ENCODE data around the gene LMAN1L.
A peak's percentile ranks its signal among the peaks of the same experiment; 100 is the strongest.

Gene LMAN1L

DNA sequence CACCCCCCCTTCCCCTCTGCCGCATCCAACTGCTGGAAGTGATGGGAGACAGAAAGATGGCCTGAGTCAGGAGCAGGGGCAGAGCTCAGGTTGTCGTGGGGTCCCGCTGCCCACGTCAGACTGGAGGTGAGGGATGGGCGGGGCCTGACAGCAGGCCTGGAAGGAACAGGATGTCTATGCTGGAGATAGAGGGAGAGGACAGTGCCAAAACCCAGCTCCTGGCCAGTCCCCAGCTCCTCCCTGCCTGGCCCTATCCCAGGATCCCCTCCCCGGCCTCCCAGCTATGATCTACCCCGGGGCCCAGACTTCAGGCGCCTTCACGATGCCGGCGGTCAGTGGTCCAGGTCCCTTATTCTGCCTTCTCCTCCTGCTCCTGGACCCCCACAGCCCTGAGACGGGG, at the start of gene LMAN1L:
TSS of gene LMAN1L (plus strand) at position 303 of the 400 bp plus-strand sequence. CDS start at position 323, 20 bp downstream.
- no peak for DNase-seq

DNA sequence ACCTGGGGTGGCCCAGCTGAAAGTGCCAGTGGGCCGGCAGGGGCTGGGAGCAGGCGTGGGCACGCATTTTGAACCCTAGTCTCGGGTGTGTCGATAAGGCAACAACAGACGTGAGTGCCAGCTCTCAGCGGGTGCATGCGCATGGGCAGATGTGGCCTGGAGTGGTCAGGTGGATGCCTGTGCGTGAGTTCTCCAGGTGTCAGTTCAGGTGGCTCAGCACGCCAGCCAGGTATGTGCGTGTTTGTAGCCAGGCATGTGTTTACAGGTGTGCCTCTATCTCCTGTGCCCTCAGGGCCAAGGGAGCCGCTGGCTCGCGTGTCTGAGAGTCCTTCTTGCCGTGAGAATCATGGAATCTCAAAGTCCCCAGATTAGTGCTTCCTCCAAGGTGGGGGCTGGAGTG, 49.2 kb upstream of the LMAN1L start:
- DNase-seq = no peak

DNA sequence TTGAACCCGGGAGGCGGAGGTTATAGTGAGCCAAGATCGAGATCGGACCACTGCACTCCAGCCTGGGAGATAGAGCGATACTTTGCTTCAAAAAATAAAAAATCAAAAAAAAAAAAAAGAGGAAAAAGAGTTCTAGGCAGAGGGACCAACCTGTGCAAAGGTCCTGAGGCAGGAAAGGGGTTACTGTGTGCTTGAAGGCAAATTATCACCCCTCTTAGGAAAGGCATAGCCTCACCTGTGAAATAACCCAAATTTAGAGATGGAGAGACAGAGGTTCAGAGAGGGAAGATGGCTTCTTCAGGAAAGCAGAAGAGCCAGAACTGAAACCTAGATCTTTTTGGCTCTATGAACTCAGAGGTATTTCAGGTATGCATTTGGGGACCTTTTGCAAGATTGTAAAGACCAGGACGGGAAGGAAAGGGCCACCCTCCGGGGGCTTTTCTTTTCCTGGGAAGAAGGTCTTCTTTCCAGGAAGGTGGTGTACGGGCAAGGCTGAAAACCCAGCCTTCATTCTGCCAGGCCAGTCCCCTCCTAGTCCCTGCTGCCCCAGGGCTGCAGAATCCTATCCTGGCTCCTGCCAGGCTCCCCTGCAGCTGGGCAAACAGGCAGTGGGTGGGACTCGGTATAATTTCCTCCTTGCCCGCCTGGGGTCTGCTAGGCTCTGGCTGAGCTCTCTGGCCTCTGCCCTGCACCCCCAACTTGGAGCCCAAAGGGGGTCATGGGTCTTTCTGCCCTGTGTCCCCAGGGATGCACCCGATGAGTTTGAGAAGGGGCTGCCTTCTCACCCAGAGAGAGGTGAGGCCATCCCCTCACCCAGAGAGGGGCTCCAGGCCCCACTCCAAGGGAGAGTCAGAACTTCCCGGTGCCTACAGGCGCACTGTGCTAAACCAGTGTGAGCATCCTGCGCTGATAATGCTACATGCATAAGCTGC, 45.2 kb upstream of the LMAN1L start:
- DNase-seq = no peak

DNA sequence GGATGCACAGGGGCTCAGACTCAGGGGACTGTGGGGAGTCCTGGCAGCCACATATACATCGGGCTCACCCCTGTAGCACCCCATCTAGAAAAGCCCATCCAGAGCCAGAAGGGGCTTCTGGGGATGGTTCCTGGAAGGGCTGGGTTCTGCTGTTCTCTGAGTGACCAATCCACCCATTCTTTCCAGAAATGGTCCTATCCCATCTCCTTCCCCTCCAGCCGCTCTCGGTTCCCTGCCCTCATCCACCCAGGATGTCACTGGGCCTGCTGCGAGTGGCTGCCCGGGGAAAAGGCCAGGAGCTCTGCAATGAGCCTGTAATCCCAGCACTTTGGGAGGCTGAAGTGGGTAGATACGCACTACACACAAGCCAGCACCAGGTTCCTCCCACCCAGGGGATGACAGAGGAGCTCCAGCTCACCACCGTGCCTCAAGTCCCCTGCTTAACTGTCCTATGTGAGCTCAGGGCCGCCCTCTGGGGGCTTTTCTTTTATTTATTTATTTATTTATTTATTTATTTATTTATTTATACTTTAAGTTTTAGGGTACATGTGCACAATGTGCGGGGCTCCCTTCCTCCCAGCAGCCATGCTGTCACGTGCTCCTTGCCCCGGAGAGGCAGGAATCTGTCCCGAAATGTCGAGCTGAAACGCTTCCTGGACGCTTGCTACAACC, 44.4 kb upstream of the LMAN1L start:
- no peak for DNase-seq

DNA sequence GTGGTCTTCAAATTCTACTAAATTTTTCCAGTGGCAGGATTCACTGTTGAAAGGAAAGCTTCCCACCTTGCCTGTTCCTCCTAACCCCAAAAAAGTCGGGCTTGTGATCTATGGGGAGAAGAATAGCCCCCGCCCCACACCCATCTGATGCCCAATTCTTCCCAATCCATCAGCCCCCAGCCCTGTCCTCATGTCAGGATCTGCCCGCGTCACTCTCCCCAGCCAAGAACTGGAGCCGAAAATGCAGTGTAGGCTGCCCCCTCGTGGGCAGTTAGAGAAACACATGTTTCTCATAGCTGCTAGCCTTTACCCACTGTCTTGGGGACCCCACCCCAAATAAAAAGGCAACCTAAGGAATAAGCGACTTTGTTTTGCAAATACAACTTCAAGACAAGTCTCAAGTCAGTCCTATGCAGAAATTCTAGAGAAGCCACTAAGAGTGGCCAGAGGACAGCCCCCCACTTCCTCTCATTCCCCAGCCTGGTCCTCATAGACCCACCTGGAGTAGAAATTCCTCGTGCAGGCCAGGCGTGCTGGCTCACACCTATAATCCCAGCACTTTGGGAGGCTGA, 43.8 kb upstream of the LMAN1L start:
- DNase-seq = peak; percentile 42

DNA sequence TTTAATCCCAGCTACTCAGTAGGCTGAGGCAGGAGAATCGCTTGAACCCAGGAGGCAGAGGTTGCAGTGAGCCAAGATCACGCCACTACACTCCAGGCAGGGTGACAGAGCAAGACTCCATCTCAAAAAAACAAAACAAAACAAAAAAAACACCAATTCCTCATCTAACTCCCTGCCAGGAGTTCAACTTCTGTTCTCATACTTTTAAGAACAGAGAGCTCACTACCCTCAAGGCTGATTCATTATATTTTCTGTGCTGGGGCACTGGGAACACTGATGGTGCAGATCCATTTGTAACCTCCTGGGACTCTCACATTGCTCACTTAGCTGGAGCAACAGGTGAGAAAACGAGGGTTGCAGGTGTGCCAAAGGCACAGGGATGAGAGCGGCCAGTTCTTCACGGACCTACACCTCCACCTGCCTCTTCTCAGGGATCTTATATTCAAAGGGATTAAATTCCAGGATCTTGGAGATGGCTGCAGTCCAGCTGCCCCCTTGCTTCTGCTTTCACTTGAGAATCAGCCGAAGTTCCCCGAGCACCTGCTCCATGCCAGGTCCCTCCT, 43.1 kb upstream of the LMAN1L start:
- no peak for DNase-seq

DNA sequence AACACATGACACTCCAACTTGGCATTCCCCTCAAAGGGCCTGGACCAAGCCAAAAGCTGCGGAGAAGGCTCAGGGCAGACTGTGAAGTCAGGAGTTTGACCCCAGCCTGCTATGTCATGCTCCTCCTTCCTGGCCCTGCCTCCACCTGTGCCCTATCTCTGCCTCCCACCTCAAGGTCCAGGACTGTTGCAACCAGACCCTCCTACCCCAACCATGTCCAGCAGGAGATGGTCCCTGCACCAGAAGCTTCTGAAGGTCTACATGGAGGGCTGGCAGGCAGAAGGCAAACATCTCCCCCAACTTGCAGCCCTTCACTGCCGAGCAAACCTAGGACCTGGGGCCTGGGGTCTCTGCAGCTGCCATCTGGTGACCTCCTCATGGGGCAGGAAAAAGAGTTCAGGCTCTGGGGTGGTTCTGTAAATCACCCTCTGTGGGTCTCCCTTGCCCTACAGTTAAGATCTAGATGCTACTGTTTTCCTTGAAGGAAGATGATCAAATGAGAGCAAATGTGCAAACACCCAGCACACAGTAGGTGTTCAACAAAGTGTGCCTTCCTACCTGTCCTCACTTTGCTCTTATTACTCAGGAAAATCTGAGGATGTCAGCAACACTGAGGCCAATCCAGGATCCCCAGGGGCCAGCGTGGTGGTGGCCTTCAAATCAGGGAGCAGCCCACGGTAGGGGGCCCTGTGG, 42.3 kb upstream of the LMAN1L start:
- DNase-seq = no peak

DNA sequence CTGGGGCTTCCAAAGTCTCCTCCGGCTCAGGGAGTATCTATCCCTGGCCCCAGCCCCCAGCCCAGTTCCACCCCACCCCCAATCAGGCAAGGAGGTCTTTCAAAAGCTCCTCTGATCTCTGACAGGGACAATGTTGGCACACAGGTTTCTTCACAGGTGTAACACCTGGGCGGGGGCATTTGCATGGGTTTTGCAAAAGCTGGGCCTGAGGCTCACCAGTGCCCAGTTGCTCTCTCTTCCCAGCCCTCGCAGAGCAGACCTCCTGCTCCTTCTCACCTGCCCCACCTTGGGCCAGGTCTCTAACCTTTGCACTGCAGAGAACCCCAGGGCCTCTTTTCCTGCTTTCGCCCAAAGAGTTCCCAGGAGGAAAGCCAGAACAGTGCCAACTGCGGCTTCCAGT, 39.3 kb upstream of the LMAN1L start:
- DNase-seq = no peak

DNA sequence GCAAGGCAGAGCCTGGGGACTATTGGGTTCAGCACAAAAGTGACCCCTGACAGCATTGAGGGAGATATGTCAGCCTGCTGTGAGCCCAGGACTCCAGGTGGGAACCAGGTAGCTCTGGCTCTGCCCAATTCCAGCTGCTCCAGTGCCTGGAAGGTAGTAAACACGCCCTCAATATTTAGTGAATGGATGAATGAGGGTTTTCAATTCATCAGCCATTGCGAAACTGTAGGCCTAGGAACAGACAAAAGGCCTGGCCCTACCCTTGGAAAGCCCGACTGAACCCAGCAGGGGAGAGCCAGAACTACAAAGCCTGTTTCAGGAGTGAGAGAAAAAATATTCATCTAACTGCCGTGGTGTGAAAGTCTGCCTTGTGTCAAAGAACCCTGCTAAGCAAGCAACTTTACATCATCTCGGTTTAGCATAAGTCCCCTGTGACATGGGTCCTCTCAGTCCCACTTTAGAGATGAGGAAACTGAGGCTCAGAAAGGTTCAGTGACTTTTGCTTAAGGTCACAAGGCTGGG, 38.8 kb upstream of the LMAN1L start:
- no peak for DNase-seq

DNA sequence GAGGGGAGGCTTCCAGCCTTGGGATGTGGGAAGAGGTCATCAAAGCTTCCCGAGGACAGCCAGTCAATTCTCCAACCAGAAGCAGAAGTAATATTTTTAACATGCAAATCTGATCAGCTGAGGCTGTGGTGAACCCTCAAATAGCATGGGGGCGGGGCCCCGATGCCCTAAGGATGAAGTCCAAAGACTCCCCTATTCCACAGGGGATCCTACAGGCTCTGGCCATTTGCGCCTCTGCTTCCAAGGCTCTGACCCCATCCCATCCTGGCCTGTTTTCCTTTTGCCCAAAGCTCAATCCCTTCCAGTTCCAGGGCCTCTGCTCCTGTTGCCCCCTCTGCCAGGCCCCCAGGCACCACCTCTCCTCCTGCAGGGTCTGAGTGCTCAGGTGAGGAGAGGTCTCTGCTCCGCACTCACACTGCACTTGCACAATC, 37.5 kb upstream of the LMAN1L start:
- no peak for DNase-seq

DNA sequence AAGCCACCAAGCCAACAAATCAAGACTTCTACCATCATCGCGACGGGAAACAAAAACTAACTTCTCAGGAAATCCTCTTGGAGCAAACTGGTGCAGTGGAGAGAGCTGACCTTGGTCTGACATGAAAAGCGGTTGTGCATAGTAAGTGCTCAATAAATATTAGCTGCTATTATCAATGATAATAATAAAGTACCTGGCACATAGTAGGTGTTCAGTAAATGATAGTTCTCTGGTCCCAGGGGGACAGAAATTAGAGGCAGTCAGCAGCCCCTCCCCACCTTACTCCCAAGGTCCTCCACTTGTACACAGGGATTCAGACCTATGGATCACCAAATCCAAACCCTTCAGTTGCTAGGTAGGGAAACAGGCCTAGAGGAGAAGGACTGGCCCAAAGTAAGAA, 36.7 kb upstream of the LMAN1L start:
- DNase-seq = no peak

DNA sequence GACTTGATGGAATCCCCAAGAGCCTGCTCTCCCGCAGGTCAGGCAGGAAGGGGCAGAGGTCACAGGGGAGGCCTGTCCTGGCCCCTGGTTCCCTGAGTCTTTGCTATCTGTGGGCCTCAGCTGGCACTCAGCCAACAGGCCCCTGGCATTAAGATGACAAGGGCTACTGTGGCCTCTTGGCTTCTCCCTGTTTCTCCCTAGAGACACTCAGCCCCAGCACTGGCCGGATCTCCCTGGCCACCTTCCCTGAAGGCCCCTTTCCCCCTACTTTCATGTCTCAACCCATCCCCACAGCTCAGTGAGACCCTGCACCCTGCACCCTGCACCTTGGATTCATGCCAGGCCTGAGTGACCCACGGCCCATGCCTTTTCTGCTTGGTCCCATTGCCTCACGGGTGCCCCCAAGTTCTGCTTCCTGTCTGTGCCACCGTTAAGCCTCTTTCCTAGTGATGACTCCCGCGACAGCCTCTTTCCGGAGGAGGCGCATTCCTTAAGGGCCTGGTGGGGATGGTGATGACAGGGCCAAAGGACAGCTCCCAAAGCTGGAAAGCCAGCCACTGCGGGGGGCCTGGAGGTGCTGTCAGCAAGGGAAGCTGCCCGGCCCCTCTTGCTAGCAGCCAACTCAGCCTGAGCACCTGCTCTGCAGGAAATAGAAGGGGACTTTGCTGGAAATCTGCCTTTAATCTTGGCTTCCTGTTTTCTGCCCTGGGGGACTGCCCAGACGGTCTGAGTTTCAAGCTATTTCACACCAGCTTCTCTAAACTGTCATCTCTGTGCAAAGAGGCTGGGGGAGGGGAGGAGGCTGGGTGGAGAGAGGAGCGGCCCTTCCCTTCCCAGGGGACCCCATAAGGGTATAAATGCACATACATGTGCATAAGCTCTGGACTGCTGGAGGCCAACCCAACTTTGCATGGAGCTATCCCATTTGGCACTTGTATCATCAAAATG, 35.5 kb upstream of the LMAN1L start:
- no peak for DNase-seq

DNA sequence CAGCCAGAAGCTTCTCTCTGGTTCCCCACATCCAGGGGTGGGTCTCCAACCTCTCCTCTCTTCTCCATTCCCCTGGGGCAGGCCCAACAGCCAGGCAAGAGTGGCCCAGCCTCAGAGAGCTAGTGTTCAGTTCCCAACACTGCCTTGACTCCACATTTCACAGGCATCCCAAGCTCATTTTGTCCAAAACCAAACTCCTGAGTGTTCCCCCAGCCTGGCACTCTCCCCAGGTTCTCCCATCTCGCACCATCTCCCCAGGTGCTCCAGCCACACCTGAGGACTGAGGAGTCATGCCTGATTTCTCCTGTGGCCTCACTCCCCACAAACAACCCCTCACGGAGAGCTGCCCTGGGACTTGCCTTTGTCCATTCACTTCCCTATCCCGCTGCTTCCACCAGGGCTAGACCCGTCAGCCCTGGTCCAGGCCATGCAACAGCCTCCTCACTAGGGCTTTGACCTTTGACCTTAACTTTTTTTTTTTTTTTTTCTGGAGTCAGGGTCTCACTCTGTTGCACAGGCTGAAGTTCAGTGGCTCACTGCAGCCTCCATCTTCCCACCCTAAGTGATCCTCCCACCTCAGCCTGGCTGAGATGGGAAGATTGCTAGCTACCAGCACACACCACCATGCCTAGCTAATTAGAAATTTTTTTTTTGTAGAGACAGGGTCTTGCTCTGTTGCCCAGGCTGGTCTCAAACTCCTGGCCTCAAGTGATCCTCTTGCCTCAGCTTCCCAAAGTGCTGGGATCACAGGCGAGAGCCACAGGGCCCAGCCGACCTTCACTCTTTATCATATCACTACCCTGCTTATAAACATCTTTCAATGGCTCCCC, 34.7 kb upstream of the LMAN1L start:
- DNase-seq = no peak

DNA sequence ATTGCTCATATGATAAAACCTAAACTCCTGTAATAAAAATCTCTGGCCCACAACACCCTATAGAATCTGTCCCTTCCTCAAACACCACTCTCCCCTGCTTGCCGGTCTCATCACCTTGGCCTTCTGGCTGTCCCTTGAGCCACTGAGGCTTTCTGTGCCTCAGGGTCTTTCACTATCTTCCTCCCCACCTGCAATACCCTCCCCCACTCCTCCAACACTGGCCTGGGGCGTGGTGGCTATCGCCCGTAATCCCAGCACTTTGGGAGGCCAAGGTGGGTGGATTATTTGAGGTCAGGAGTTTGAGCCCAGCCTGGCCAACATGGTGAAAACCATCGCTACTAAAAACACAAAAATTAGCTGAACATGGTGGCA, 34.0 kb upstream of the LMAN1L start:
- DNase-seq = no peak

DNA sequence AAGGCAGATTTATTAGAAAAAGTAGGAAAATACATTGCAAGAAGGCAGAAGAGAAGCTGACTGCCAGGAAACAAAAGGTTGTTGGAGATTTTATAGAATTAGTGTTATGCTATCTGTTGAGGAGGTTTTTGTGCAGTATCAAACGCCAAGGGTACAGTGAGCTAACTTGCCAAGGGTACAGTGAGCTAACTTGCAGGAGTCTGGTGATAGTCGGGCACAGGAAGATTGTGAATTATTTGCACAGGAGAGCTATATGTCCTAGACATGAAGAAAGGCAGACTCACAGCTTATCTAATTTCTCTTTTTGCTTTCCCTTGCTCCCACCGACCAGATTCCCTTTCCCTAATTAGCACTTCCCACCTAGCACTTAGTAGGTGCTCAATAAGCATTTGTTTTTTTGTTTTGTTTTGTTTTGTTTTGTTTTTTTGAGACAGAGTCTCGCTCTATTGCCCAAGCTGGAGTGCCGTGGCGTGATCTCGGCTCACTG, 33.4 kb upstream of the LMAN1L start:
- no peak for DNase-seq

DNA sequence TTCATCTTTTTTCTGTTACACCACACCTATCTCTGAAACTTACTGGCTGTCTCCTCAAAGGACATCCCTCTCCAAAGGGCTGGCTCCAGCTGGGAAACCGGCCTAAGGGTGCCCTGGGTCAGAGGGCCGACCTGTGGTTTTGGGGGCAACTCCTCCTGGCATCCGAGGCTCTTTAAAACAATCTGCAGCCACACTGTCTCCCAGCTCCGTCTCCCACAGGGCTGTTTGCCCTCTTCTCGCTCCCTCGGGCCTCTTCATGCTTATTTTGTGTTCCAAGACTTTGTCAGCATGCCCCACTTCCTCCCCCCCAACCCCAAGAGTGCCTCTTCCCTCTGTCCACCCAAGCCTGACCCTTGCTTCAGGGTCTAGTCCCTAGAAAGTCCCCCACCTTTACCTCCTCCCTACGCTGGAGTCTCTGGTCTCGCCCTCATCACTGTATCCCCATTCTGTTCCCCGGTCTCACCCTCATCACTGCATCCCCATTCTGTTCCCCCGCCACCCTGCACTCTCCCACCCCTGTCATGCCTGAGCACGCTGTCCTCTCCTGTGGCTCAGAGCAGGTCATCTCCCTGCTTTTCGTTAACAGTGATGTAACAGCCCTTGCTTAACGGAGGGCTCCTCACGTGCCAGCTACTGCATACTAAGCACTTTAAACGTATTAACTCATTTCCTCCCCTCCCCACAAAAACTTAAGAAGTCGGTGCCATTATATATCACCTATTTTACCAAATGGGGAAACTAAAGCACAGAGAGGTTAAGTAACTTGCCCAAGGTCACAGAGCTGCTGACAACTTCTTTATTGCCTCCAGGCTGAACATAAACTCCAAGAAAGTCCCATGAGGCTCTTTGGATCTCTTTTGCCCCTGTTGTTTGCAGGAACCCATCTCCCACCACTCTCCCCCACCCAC, 31.9 kb upstream of the LMAN1L start:
- no peak for DNase-seq

DNA sequence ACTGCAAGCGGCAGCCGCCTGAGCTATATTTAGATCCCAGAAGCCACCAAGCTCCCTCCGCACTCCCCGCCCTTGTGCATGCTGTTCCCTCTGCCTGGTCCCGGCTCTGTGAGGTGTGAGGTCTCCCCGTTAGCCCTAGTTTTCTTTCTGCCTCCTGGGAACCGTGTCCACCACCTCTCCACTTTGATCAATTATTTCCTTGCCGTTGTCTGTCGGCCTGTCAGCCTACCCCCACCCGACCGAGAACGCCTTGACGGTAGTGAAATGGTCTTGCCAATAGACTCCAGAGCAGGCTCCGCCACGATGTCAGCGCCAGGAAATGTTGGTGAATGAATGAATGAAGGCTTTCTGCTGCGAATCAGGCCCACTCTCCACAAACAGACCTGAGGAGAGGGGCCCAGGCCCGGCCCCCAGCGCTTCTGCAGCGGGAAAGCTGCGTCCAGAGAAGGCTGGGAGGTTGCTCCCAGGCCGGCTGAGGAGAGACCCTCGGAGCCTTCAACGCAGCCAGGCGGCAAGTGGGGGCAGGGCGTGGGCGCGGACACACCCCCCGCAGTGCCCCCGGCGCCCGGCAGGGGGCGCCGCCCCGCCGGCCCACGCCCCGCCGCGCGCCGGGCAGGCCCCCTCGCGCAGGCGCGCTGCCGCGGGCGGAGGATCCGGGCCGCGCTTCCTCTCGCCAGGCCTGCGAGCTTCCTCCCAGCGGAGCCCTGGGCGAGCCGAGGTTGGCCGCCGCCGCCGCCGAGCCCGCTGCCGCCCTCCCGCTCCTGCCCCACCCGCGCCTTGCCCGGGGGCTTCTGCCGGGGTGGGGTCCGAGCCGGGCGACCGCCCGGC, 31.0 kb upstream of the LMAN1L start, which contains the start of gene CSK:
TSS of gene CSK (plus strand) at position 650 of the 828 bp plus-strand sequence. CDS start 16,218 bp downstream, outside the sequence.
- peak; percentile 35 for DNase-seq

Data from NCI-H1092 treated with DMSO at 0.1 percent for 48 hours (cell line).